Lower leg skin (tissue), 3 donors: ENCODE results near the gene MITF.

Experiments used
- POLR2A ChIP-seq, 2 donors: fragments of 450-650 bp; IDR thresholded peaks; one replicate each; pipeline ENCODE4 v1.6.1; 2016 to 2017; ENCODE audit warnings: antibody characterized with exemption in 2 of 2, mild to moderate bottlenecking in 1 of 2, moderate library complexity in 1 of 2
- TF ChIP-seq, protein P1 (sequence below), 3 donors: fragments of 450-650 bp; IDR thresholded peaks; one replicate each; pipeline ENCODE4 v1.5.1; 2016; ENCODE audit warnings: antibody characterized with exemption in 3 of 3, mild to moderate bottlenecking in 3 of 3, moderate library complexity in 2 of 3

DNA sequence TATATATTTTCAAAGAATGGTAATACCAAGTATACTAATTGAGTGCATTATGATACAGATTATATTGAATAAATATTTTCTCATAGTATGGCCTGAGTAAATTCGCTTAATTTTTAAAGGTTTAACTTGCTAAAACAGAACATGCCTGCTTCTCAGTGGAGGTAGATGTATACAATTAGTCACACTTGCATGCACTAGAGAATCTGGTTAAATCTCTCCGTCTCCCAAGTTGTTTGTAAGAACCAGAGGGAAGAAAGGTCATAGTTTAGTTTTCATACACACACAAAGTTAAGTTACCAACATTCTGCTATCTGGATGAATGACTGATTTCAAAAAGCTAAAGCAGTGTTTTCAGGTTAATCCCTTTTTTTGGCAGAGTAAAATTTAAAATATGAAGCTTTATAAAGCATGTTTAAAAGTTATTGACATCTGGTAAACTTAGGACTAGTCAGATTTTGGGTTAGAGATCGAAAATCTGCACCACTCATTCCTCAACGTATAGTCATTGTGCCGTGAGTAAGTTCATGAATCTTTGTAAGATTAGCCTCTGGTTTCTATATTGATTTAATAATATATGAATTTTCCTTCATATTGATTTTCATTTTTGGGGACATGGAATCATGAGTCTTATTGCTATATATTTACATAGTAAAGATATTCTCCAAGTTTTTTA lies 142.6 kb downstream of the MITF start:
- TF ChIP-seq, protein P1, sequence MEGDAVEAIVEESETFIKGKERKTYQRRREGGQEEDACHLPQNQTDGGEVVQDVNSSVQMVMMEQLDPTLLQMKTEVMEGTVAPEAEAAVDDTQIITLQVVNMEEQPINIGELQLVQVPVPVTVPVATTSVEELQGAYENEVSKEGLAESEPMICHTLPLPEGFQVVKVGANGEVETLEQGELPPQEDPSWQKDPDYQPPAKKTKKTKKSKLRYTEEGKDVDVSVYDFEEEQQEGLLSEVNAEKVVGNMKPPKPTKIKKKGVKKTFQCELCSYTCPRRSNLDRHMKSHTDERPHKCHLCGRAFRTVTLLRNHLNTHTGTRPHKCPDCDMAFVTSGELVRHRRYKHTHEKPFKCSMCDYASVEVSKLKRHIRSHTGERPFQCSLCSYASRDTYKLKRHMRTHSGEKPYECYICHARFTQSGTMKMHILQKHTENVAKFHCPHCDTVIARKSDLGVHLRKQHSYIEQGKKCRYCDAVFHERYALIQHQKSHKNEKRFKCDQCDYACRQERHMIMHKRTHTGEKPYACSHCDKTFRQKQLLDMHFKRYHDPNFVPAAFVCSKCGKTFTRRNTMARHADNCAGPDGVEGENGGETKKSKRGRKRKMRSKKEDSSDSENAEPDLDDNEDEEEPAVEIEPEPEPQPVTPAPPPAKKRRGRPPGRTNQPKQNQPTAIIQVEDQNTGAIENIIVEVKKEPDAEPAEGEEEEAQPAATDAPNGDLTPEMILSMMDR (IDR thresholded peaks at IDR 0.05), result no peak
- no peak for TF ChIP-seq POLR2A (IDR thresholded peaks at IDR 0.05)
